Measurements from ENCODE around the gene DAB1. TPM values are rescaled to one million over a fixed set of nuclear protein-coding genes. Genes with fewer than 3 reads are reported as not detected.

The DAB1 gene
- total RNA-seq, 6 donors from 2014 or later = 0.15 to 0.20 TPM; not detected in 4

DNA sequence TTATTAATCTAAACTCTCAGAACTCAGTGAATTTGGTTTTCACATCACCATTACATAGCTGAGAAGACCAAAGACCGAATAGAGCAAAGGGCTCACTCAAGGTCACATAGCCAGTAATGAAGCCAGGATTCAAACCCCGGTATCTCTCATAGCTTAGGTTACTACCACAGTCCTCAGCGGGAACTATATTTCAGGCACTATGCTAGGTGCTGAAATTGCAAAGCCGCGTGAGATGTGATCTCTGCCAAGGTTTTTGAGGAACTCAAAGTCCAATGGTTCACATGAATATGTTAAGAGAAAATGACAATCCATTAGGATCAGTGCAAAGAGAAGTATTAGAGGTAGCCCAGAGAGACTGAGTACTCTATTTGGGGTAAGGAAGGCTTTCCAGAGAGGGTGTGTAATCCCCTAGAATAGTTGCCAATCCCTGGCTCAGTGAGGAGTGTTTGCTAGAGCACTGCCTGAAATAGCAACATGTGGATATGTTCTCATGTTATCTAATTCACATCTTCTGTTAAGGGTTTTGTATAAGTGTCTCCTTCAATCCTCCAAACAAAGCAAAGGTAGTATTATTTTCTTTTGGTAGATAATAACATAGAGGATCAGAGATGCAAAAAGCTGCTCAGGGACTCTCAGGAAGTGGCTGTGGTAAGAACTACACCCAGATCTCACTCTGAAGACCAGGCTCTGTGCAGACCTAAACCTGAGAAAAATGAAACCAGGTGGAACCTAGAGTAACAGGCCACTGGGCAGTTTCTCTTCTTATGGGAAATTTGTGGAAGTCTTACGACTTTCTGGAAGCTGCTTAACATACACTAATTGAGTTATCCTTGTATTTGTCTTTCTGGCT, 365.0 kb downstream of the DAB1 start:
- Histone ChIP-seq H3K4me3 (no peak overlapping the region), H3K27me3 (no peaks in the 10 kb centered on the region), H3K27ac (no peak overlapping the region), H3K9me3 (no peaks in the 10 kb centered on the region), H3K36me3 (no peaks in the 10 kb centered on the region), H3K4me1 (no peaks in the 10 kb centered on the region)
- ATAC-seq (ENCODE audit: low FRiP score in 2 of 2) (no peak), DNase-seq (no peak)
- 90 to 92% methylated on average over 6 of the region's 6 CpGs for WGBS, 2 donors
- no peak for TF ChIP-seq EP300 (IDR thresholded peaks at IDR 0.05)
- TF ChIP-seq, protein P1, sequence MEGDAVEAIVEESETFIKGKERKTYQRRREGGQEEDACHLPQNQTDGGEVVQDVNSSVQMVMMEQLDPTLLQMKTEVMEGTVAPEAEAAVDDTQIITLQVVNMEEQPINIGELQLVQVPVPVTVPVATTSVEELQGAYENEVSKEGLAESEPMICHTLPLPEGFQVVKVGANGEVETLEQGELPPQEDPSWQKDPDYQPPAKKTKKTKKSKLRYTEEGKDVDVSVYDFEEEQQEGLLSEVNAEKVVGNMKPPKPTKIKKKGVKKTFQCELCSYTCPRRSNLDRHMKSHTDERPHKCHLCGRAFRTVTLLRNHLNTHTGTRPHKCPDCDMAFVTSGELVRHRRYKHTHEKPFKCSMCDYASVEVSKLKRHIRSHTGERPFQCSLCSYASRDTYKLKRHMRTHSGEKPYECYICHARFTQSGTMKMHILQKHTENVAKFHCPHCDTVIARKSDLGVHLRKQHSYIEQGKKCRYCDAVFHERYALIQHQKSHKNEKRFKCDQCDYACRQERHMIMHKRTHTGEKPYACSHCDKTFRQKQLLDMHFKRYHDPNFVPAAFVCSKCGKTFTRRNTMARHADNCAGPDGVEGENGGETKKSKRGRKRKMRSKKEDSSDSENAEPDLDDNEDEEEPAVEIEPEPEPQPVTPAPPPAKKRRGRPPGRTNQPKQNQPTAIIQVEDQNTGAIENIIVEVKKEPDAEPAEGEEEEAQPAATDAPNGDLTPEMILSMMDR (IDR thresholded peaks at IDR 0.05) = no peak
- no peak for TF ChIP-seq POLR2AphosphoS5 (IDR thresholded peaks at IDR 0.05)
- TF ChIP-seq POLR2A (IDR thresholded peaks at IDR 0.05) = no peak

DNA sequence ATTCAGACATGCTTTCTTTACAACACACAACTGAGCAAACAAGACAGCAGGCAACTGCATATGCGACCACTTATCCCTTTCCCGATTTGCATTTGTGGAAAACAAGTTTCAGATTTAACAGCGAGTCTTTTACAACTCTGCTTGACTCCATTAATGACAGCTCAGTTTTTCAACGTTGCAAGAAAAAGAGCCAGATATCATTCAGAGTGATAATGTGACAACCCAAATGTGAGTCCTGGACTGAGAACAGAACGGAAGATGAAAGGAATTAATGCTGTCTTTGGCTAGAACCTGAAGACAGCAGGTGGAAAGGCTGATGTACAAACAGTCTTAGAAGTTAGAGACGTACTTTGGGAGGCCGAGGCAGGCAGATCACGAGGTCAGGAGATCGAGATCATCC, 375.0 kb downstream of the DAB1 start:
- Histone ChIP-seq H3K36me3 (no peaks in the 10 kb centered on the region), H3K4me1 (no peaks in the 10 kb centered on the region), H3K4me3 (no peak overlapping the region), H3K9me3 (no peaks in the 10 kb centered on the region), H3K27ac (no peak overlapping the region), H3K27me3 (no peaks in the 10 kb centered on the region)
- 72 to 73% methylated on average over 9 of the region's 9 CpGs for WGBS, 2 donors
- TF ChIP-seq, protein P1 (IDR thresholded peaks at IDR 0.05) = no peak
- TF ChIP-seq POLR2A (IDR thresholded peaks at IDR 0.05) = no peak
- TF ChIP-seq EP300 (IDR thresholded peaks at IDR 0.05) = no peak
- TF ChIP-seq POLR2AphosphoS5 (IDR thresholded peaks at IDR 0.05) = no peak
- DNase-seq (no peak), ATAC-seq (ENCODE audit: low FRiP score in 2 of 2) (no peak)

DNA sequence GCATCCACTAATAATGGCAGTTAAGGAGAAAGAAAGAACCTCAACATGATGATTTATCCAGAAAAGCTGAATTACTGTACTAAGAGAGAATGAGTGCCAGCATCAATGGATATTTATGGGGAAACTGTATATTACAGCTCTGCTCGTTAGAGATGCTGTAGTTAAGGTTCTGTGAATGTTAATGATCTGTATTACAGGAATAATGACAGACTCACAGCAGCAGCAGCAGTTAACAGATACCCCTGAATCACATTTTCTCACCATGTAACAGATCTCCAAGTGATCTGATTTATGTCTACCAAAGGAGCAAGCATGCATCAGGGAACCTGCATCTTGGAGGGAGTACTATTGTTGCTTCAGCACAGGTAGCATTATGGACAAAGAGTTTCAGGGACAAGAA, 377.4 kb downstream of the DAB1 start:
- TF ChIP-seq, protein P1 (IDR thresholded peaks at IDR 0.05) = no peak
- no peak for TF ChIP-seq EP300 (IDR thresholded peaks at IDR 0.05)
- no peak for TF ChIP-seq POLR2AphosphoS5 (IDR thresholded peaks at IDR 0.05)
- no peak for TF ChIP-seq POLR2A (IDR thresholded peaks at IDR 0.05)
- no peak for DNase-seq
- Histone ChIP-seq H3K27ac (no peak overlapping the region), H3K27me3 (no peaks in the 10 kb centered on the region), H3K4me3 (no peak overlapping the region), H3K9me3 (no peaks in the 10 kb centered on the region), H3K4me1 (no peaks in the 10 kb centered on the region), H3K36me3 (no peaks in the 10 kb centered on the region)
- WGBS, 2 donors = 55 to 59% methylated on average over 1 of the region's 1 CpG
- ATAC-seq (ENCODE audit: low FRiP score in 2 of 2) = no peak

DNA sequence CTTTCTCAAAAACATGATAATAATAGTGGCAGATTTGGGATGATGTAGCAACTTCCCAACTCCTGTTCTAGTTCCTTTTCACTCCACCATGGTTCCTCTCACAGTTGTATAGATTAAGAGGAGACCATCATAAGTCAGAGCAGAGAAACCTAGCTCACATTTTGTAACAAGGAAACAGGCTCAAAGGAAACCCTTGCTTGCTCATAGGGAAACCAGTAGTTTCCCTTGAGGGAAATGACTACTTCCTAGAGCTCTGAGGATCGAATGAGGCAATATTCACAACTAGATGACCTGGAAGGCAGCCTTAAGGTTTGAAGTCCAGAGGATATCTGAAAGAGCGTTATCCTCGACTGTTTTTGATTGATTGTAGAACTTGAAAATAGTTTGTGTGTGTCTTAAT, 382.0 kb downstream of the DAB1 start:
- WGBS, 2 donors = 62 to 82% methylated on average over 3 of the region's 3 CpGs

More for the DNA sequence above, 382.0 kb downstream of the DAB1 start:
- H3K27me3 ChIP-seq = no peaks in the 10 kb centered on the region
- DNase-seq (no peak), ATAC-seq (ENCODE audit: low FRiP score in 2 of 2) (no peak)
- H3K27ac ChIP-seq = no peak overlapping the region
- no peaks in the 10 kb centered on the region for H3K9me3 ChIP-seq
- no peaks in the 10 kb centered on the region for H3K4me1 ChIP-seq
- TF ChIP-seq EP300 (IDR thresholded peaks at IDR 0.05) (no peak), POLR2AphosphoS5 (IDR thresholded peaks at IDR 0.05) (no peak), POLR2A (IDR thresholded peaks at IDR 0.05) (no peak)
- TF ChIP-seq, protein P1 (IDR thresholded peaks at IDR 0.05) = no peak
- no peak overlapping the region for H3K4me3 ChIP-seq
- H3K36me3 ChIP-seq = no peaks in the 10 kb centered on the region

All from upper lobe of left lung (tissue), 6 donors.